Thoracic aorta (tissue), 2 donors: Measurements from ENCODE around the gene CAD. TPM values are rescaled to one million over a fixed set of nuclear protein-coding genes. Genes with fewer than 3 reads are reported as not detected.
"Not testable (repeated sequence)": the region's sequence is repeated elsewhere in the genome, so short reads cannot be mapped to it uniquely, and the experiment has no call there.

Experiments used
- ATAC-seq: fragments of 150-250 bp; one replicate; pipeline ENCODE4 v1.8.0; 2017; ENCODE audit warnings: low read depth; ENCODE audit not compliant: insufficient number of reproducible peaks, low FRiP score
- DNase-seq: peaks from one replicate; pipeline ENCODE4 v3.0.0-alpha.2; 2020; ENCODE audit warnings: low spot score
- H3K27ac ChIP-seq, 2 donors: fragments of 200-600 bp; sonication (generic); 1 replicate in 1 of 2; 2 replicates in 1 of 2; pipeline ENCODE4 v1.5.1; 2016; ENCODE audit warnings: mild to moderate bottlenecking in 2 of 2, moderate library complexity in 2 of 2
- H3K27me3 ChIP-seq: fragments of 200-600 bp; sonication (generic); replicated peaks from 2 replicates; pipeline ENCODE4 v1.6.0; 2016; ENCODE audit warnings: mild to moderate bottlenecking; ENCODE audit not compliant: insufficient read depth
- H3K36me3 ChIP-seq: fragments of 200-600 bp; sonication (generic); one replicate; pipeline ENCODE4 v1.5.1; 2016
- H3K4me1 ChIP-seq, 2 donors: fragments of 200-600 bp; sonication (generic); 1 replicate in 1 of 2; 2 replicates in 1 of 2; pipeline versions ENCODE4 v1.5.1 to v1.6.0; 2016; ENCODE audit warnings: low read depth in 2 of 2, mild to moderate bottlenecking in 1 of 2; ENCODE audit not compliant: control insufficient read depth in 1 of 2
- H3K4me3 ChIP-seq: fragments of 200-600 bp; sonication (generic); 2 replicates; pipeline ENCODE4 v1.5.1; 2016; ENCODE audit warnings: mild to moderate bottlenecking
- H3K9me3 ChIP-seq: fragments of 200-600 bp; sonication (generic); 2 replicates; pipeline ENCODE4 v1.5.1; 2016
- total RNA-seq, 2 donors: library from RNA; depleted of rRNA; stranded (reverse); fragments of >200 nt; gene quantifications; one replicate each; pipeline versions ENCODE4 v1.1.0 to v1.2.3, GENCODE V29; 2016
- TF ChIP-seq, protein P1 (sequence below): fragments of 200-600 bp; sonication (generic); IDR thresholded peaks from one replicate; pipeline ENCODE4 v1.5.1; 2019; ENCODE audit warnings: antibody characterized with exemption

Gene CAD
- total RNA-seq, 2 donors from 2014 or later, result 16.2 to 25.0 TPM

DNA sequence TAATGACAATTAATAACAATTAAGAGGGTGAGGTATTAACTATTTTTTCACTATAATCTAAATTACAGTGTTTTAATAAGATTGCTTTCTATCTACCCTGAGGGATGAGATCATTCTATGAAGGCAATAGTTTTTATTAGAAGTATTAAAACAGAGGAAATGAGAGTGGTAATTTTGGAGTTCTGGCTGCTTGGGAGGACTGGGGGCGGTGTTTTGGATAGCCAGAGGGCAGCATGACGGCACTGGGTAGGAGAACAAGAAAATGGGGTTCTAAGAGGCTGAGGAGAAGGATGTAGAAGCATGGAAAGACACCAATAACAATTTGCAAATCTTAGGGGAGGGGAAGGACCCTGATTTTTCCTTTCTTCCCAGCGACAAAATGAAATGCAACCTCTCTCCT lies 53.0 kb downstream of the CAD start:
- DNase-seq, result no peak
- ATAC-seq, result no peak
- Histone ChIP-seq H3K27me3 (no peaks in the 10 kb centered on the region), H3K9me3 (no peaks in the 10 kb centered on the region), H3K27ac (no peak overlapping the region), H3K36me3 (no peaks in the 10 kb centered on the region), H3K4me3 (no peak overlapping the region), H3K4me1 (peaks cover 0 to under 1% of the 10 kb centered on the region in 2 donors)
- TF ChIP-seq, protein P1, sequence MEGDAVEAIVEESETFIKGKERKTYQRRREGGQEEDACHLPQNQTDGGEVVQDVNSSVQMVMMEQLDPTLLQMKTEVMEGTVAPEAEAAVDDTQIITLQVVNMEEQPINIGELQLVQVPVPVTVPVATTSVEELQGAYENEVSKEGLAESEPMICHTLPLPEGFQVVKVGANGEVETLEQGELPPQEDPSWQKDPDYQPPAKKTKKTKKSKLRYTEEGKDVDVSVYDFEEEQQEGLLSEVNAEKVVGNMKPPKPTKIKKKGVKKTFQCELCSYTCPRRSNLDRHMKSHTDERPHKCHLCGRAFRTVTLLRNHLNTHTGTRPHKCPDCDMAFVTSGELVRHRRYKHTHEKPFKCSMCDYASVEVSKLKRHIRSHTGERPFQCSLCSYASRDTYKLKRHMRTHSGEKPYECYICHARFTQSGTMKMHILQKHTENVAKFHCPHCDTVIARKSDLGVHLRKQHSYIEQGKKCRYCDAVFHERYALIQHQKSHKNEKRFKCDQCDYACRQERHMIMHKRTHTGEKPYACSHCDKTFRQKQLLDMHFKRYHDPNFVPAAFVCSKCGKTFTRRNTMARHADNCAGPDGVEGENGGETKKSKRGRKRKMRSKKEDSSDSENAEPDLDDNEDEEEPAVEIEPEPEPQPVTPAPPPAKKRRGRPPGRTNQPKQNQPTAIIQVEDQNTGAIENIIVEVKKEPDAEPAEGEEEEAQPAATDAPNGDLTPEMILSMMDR, result no peak

DNA sequence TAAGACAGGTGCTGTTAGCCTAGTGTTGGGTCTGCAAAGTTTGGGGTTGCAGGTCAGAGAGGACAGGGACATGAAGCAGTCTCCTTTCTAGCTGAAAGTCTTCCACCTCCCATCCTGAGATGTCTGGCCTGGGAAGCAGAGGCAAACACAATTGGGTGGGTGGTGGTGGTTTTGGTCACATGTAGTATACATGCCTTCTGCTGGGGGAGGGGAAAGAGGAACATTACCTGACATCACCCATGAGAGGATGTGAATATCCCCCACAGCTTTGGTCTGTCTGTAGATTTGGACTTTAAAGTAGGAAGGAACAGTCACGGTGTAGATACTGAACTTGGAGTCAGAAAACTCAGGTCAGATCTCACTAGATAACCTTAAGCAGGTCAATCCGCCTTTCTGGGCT lies 53.5 kb downstream of the CAD start:
- no peaks in the 10 kb centered on the region for H3K27me3 ChIP-seq
- no peak for DNase-seq
- no peaks in the 10 kb centered on the region for H3K36me3 ChIP-seq
- no peaks in the 10 kb centered on the region for H3K9me3 ChIP-seq
- ATAC-seq, result no peak
- no peak overlapping the region for H3K4me3 ChIP-seq
- H3K4me1 ChIP-seq, result no peaks in the 10 kb centered on the region
- TF ChIP-seq, protein P1, result no peak
- H3K27ac ChIP-seq, result no peak overlapping the region

DNA sequence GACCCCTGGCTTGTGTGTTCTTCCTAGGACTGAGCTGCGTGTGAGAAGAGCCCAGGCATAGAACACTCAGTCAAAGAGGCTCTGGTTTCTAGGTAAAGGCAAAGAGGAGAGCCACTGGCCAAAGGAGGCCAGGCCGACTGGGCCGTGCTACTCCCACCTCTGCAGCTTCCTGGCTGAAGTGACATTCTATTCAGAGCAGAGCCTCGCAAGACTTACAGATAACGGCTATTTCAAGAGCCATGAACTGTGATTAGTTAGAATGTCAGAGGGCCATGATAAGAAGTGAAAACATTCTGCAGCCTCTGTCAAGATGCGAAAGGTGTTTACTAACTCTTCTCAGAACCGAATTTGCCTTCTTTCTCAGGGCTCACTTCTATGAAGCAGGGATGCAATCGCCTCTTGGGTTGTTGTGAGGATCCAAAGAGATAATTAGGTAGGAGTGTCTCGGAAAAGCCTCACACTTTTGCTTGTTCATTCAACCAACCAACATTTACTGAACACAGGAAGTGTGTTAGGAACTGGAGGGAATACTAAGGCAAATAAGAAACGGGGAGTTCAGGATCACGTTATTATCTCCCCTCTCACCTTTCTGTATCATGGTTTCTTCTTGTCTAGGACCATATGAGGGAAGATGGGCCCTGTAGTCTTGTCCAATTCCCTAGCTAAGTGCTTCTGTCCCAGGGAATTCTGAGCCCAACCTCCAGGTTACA lies 54.6 kb downstream of the CAD start:
- no peak for DNase-seq
- Histone ChIP-seq H3K27ac (no peak overlapping the region), H3K36me3 (no peaks in the 10 kb centered on the region), H3K27me3 (no peaks in the 10 kb centered on the region), H3K4me1 (no peaks in the 10 kb centered on the region), H3K4me3 (no peak overlapping the region), H3K9me3 (no peaks in the 10 kb centered on the region)
- TF ChIP-seq, protein P1, result no peak
- no peak for ATAC-seq

DNA sequence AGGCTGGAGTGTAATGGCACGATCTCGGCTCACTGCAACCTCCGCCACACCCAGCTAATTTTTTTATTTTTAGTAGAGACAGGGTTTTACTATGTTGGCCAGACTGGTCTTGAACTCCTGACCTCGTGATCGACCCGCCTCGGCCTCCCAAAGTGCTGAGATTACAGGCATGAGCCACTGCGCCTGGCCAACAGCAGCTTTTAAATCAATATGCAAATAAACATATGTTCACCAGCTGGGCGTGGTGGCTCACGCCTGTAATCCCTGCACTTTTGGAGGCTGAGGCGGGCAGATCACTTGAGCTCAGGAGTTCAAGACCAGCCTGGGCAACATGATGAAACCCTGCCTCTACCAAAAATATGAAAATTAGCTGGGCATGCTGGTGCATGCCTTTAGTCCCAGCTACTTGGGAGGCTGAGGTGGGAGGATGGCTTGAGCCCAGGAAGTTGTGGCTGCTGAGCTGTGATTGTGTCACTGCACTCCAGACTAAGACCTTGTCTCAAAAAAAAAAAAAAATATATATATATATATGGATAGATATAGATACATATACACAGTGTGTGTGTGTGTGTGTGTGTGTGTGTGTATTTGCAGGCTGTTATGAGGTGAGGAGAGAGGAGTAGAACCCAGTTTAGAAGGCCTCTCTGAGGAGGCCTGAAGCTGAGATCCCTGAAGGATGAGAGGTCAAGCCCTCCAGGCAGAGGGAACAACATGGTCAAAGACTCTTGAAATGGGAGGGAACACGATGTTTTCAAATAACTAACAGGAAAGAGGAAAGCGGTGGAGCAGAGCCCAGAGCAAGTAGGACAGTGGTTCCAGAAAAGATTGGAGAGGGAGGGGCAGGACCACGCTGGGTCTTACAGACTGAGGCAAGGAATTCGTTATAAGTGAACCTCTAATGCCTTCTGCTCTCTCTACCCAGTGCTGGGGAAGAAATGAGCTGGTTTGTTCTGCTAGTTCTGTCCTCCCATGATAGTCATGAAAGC lies 55.7 kb downstream of the CAD start:
- ATAC-seq, H3K36me3 ChIP-seq, H3K4me1 ChIP-seq, H3K27me3 ChIP-seq, DNase-seq, H3K4me3 ChIP-seq, H3K27ac ChIP-seq, H3K9me3 ChIP-seq: not testable (repeated sequence)

DNA sequence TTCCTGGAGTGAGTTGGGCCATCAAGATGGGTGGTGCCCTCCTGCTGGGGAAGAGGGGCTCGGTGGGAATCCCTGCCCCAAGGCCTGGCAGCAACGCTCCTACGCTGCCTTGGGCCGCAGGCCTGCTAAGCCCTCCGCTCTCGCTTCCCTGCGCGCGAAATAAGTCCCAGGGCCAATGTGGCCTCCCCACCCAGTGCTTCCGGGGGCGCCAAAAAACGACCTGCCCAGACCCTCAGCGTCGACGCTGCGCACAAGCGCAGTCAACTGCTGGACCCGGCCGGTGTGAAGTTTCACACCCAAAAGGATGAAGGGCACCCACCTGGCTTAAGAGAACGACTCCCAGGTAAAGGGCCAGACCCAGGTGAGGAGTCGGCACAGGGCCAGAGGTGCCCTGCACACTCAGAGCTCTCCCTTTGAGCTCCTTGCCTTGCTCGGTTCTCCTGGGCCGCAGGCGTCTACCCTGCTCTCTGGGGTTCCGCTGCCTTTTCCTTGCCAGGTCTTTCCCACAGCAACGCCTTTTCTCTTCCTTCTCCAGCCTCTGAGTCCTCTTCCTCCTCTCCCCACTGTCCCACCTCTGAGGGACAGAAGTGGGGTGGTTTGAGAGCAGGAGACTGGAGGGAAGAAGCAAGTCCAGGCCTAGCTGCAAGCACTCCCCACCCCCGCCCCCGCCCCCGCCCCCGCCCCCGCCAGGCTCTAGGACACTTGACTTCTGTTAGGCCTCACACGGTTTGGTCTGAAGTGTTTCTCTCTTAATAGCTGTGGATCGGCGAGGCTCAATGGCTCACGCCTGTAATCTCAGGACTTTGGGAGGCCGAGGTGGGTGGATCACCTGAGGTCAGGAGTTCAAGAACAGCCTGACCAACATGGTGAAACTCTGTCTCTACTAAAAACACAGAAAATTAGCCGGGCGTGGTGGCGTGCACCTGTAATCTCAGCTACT lies 58.3 kb downstream of the CAD start, which contains the start of gene DNAJC5G:
Gene DNAJC5G (plus strand): TSS at position 223 of the 940 bp plus-strand sequence. CDS start 1,296 bp downstream, outside the sequence.
- DNase-seq, result no peak

More for the DNA sequence above, 58.3 kb downstream of the CAD start, which contains the start of gene DNAJC5G:
- no peaks in the 10 kb centered on the region for H3K36me3 ChIP-seq
- TF ChIP-seq, protein P1, result no peak
- H3K9me3 ChIP-seq, result no peaks in the 10 kb centered on the region
- ATAC-seq, result no peak
- no peaks in the 10 kb centered on the region for H3K4me1 ChIP-seq
- H3K4me3 ChIP-seq, result no peak within 1 kb of the TSS
- no peak within 1 kb of the TSS for H3K27ac ChIP-seq
- H3K27me3 ChIP-seq, result no peaks in the 10 kb centered on the region
